ENCODE measurements around the gene TMEM37.

- TF ChIP-seq CTCF (IDR thresholded peaks at IDR 0.05) (no peak), POLR2A (IDR thresholded peaks at IDR 0.05) (no peak)
These were observed 26.5 kb upstream of the TMEM37 start for GRCh38 chr2:119405151-119405550.
